ENCODE measurements around the gene VCAN. TPM values are rescaled to one million over a fixed set of nuclear protein-coding genes. Genes with fewer than 3 reads are reported as not detected.

Gene VCAN
- total and polyA plus RNA-seq, 10 donors: 1.8 to 442 (median 72.2) TPM

- Histone ChIP-seq H3K27me3 (replicated peaks in 1 of 7) (no peaks in the 10 kb centered on the region), H3K4me1 (no peaks in the 10 kb centered on the region), H3K36me3 (no peaks in the 10 kb centered on the region), H3K4me3 (no peak overlapping the region), H3K27ac (no peak overlapping the region), H3K9me3 (no peaks in the 10 kb centered on the region)
- intact Hi-C loops (cut with DNase I; ENCODE audit: low total_unique reads): no loop called here
- DNase-seq: no peak
- TF ChIP-seq POLR2A (IDR thresholded peaks at IDR 0.05) (no peak), POLR2AphosphoS5 (IDR thresholded peaks at IDR 0.05) (no peak), CTCF (IDR thresholded peaks at IDR 0.05 in 8 of 11, conservative IDR thresholded peaks at IDR 0.05 in 3 of 11) (no peak)
- 72 to 82% (median 77%) methylated on average over 4 of the region's 4 CpGs for WGBS, 5 donors
Measured at GRCh38 chr5:83527722-83528438, 56.3 kb downstream of the VCAN start.

DNA sequence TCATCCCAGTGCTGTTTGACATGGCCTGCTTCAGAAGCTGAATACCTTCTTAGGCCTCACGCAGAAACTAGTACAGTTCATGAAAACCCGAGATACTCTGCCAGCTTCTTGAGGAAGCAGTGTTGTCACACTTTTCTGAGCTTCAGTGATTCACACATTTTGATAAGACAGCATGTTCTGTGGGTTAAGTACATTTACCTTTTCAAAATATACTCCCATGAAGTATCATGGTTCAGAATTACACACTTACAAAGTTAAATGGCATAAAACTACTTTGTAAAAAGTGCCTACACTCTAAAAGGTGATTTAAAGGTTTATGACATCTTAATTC is 56.9 kb downstream of the VCAN start:
- H3K27me3 ChIP-seq (replicated peaks in 1 of 7): no peaks in the 10 kb centered on the region
- WGBS, 5 donors: 73 to 85% (median 77%) methylated on average over 2 of the region's 2 CpGs
- TF ChIP-seq POLR2AphosphoS5 (IDR thresholded peaks at IDR 0.05) (no peak), POLR2A (IDR thresholded peaks at IDR 0.05) (no peak), CTCF (IDR thresholded peaks at IDR 0.05 in 8 of 11, conservative IDR thresholded peaks at IDR 0.05 in 3 of 11) (no peak)

DNA sequence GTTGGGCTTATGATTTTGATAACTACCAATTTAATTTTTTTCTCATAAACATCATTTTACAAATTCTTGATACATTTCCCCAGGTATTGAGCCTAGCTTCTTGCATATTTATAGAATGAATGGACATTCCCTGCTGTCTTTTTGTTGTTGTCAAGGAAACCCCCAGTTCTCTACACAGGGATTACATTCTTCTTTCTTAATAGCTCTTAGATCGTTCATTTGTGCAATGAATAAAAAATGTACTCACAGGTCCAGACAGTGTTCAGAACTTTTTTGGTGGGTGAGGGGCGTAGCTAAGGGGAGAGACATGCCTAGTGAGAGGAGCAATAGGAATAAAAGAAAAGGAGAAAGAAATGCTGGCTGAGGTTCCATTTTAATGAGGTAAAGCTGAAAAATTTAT is 58.6 kb downstream of the VCAN start:
- Histone ChIP-seq H3K4me3 (no peak overlapping the region), H3K36me3 (no peaks in the 10 kb centered on the region), H3K9me3 (no peaks in the 10 kb centered on the region), H3K27me3 (replicated peaks in 1 of 7) (no peaks in the 10 kb centered on the region), H3K27ac (no peak overlapping the region), H3K4me1 (no peaks in the 10 kb centered on the region)
- no peak for DNase-seq
- intact Hi-C loops (cut with DNase I; ENCODE audit: low total_unique reads): no loop called here
- WGBS, 5 donors: 59 to 85% (median 73%) methylated on average over 2 of the region's 2 CpGs
- no peak for TF ChIP-seq POLR2A (IDR thresholded peaks at IDR 0.05)
- no peak for TF ChIP-seq POLR2AphosphoS5 (IDR thresholded peaks at IDR 0.05)
- TF ChIP-seq CTCF (IDR thresholded peaks at IDR 0.05 in 8 of 11, conservative IDR thresholded peaks at IDR 0.05 in 3 of 11): no peak

More for the DNA sequence above, 56.9 kb downstream of the VCAN start:
- Histone ChIP-seq H3K4me3 (no peak overlapping the region), H3K36me3 (no peaks in the 10 kb centered on the region), H3K27ac (no peak overlapping the region), H3K4me1 (no peaks in the 10 kb centered on the region), H3K9me3 (no peaks in the 10 kb centered on the region)
- intact Hi-C loops (cut with DNase I; ENCODE audit: low total_unique reads): no loop called here
- no peak for DNase-seq

DNA sequence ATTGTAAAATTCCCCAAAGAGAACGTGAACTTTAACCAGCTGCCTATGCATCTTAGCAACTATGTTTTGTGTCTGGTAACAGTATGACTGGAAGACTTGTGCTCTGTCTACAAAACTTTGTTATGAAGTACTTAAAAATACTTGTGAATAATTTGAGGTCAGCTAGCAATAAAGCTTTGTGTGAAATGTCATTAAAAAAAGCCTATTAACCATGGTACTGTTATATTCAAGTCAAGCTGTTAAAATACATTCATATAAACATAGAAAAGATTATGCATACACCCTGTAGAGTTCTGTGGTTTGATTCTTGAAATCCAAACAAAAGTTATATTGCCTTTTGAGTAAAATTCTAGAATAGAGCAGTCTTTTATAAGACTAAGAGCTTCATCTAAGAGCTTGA is 60.1 kb downstream of the VCAN start:
- no peaks in the 10 kb centered on the region for H3K4me1 ChIP-seq
- TF ChIP-seq POLR2AphosphoS5 (IDR thresholded peaks at IDR 0.05) (no peak), POLR2A (IDR thresholded peaks at IDR 0.05) (no peak), CTCF (IDR thresholded peaks at IDR 0.05 in 8 of 11, conservative IDR thresholded peaks at IDR 0.05 in 3 of 11) (no peak)
- intact Hi-C loops (cut with DNase I; ENCODE audit: low total_unique reads): no loop called here
- no peaks in the 10 kb centered on the region for H3K36me3 ChIP-seq
- WGBS, 5 donors: 72 to 88% (median 83%) methylated on average over 1 of the region's 1 CpG
- DNase-seq: no peak
- no peaks in the 10 kb centered on the region for H3K9me3 ChIP-seq
- H3K27ac ChIP-seq: no peak overlapping the region
- no peaks in the 10 kb centered on the region for H3K27me3 ChIP-seq (replicated peaks in 1 of 7)
- no peak overlapping the region for H3K4me3 ChIP-seq

Measured in spleen (tissue), 11 donors.